Trophoblast cell (in vitro differentiated cells and primary cell): Measurements from ENCODE around the gene ALAS1.

Experiments
- DNase-seq, 2 donors: peaks; one replicate each; pipeline ENCODE4 v3.0.0-alpha.2; 2016
- H2AFZ ChIP-seq: 2 replicates; pipeline ENCODE4 v1.6.1; 2013; ENCODE audit warnings: low read length, moderate library complexity, mild to moderate bottlenecking; ENCODE audit not compliant: insufficient read depth, poor library complexity
- H2AK5ac ChIP-seq: 2 replicates; pipeline ENCODE4 v1.6.1; 2013; ENCODE audit warnings: mild to moderate bottlenecking, low read length
- H2BK120ac ChIP-seq: 2 replicates; pipeline ENCODE4 v1.6.1; 2013; ENCODE audit warnings: low read length, mild to moderate bottlenecking, moderate library complexity; ENCODE audit not compliant: insufficient read depth, poor library complexity
- H2BK12ac ChIP-seq: 2 replicates; pipeline ENCODE4 v1.6.1; 2013; ENCODE audit warnings: mild to moderate bottlenecking, low read length, moderate library complexity
- H2BK5ac ChIP-seq: 2 replicates; pipeline ENCODE4 v1.6.1; 2013; ENCODE audit warnings: low read length, low read depth, moderate library complexity, mild to moderate bottlenecking; ENCODE audit not compliant: poor library complexity
- H3K14ac ChIP-seq: 2 replicates; pipeline ENCODE4 v1.6.1; 2013; ENCODE audit warnings: mild to moderate bottlenecking, low read length
- H3K18ac ChIP-seq: 2 replicates; pipeline ENCODE4 v1.6.1; 2013; ENCODE audit warnings: mild to moderate bottlenecking, low read length
- H3K23ac ChIP-seq: 2 replicates; pipeline ENCODE4 v1.6.1; 2013; ENCODE audit warnings: low read length
- H3K27ac ChIP-seq: 2 replicates; pipeline ENCODE4 v1.5.1; 2013; ENCODE audit warnings: low read depth, mild to moderate bottlenecking, inconsistent platforms, low read length, moderate library complexity
- H3K27me3 ChIP-seq: 2 replicates; pipeline ENCODE4 v1.6.1; 2013; ENCODE audit warnings: inconsistent platforms, mild to moderate bottlenecking, low read length, moderate library complexity; ENCODE audit not compliant: insufficient read depth
- H3K36me3 ChIP-seq, 2 experiments: 1 replicate in 1 of 2; 2 replicates in 1 of 2; pipeline ENCODE4 v1.6.1; 2013; ENCODE audit warnings: low read length in 2 of 2, mild to moderate bottlenecking in 2 of 2, moderate library complexity in 1 of 2; ENCODE audit not compliant: insufficient read depth in 2 of 2, control insufficient read depth in 1 of 2
- H3K4ac ChIP-seq: 2 replicates; pipeline ENCODE4 v1.6.1; 2013; ENCODE audit warnings: low read depth, mild to moderate bottlenecking, low read length, moderate library complexity
- H3K4me1 ChIP-seq, 2 experiments: 1 replicate in 1 of 2; 2 replicates in 1 of 2; pipeline ENCODE4 v1.6.1; 2013; ENCODE audit warnings: low read length in 2 of 2, mild to moderate bottlenecking in 2 of 2, moderate library complexity in 1 of 2; ENCODE audit not compliant: insufficient read depth in 2 of 2, control insufficient read depth in 1 of 2
- H3K4me2 ChIP-seq: 2 replicates; pipeline ENCODE4 v1.6.1; 2013; ENCODE audit warnings: inconsistent platforms, mild to moderate bottlenecking, low read length, moderate library complexity
- H3K4me3 ChIP-seq: 2 replicates; pipeline ENCODE4 v1.5.1; 2013; ENCODE audit warnings: mild to moderate bottlenecking, low read depth, low read length, inconsistent platforms
- H3K79me1 ChIP-seq: one replicate; pipeline ENCODE4 v1.6.1; 2013; ENCODE audit warnings: low read length
- H3K79me2 ChIP-seq: 2 replicates; pipeline ENCODE4 v1.6.1; 2013; ENCODE audit warnings: low read length, mild to moderate bottlenecking; ENCODE audit not compliant: control insufficient read depth, insufficient read depth, poor library complexity
- H3K9ac ChIP-seq: 2 replicates; pipeline ENCODE4 v1.6.1; 2013; ENCODE audit warnings: mild to moderate bottlenecking, low read length
- H3K9me3 ChIP-seq: 2 replicates; pipeline ENCODE4 v1.6.1; 2013; ENCODE audit warnings: low read depth, mild to moderate bottlenecking, control low read depth, inconsistent platforms, low read length; ENCODE audit not compliant: insufficient read depth
- H4K12ac ChIP-seq: 2 replicates; pipeline ENCODE4 v1.6.1; 2013; ENCODE audit warnings: low read depth, mild to moderate bottlenecking, low read length, moderate library complexity
- H4K8ac ChIP-seq: 2 replicates; pipeline ENCODE4 v1.6.1; 2013; ENCODE audit warnings: low read depth, mild to moderate bottlenecking, low read length, moderate library complexity
- H4K91ac ChIP-seq: one replicate; pipeline ENCODE4 v1.6.1; 2013; ENCODE audit warnings: low read depth, mild to moderate bottlenecking, low read length, moderate library complexity
- WGBS: extraction: QIAGEN DNeasy Blood & Tissue Kit; methylation state at CpG from one replicate; pipeline ENCODE4 v1.1.7; 2013; ENCODE audit warnings: missing lambda C conversion rate; ENCODE audit not compliant: insufficient read length, insufficient coverage; ENCODE audit errors: extremely low coverage; 5-methylcytosine and 5-hydroxymethylcytosine counted together

ALAS1 gene

DNA sequence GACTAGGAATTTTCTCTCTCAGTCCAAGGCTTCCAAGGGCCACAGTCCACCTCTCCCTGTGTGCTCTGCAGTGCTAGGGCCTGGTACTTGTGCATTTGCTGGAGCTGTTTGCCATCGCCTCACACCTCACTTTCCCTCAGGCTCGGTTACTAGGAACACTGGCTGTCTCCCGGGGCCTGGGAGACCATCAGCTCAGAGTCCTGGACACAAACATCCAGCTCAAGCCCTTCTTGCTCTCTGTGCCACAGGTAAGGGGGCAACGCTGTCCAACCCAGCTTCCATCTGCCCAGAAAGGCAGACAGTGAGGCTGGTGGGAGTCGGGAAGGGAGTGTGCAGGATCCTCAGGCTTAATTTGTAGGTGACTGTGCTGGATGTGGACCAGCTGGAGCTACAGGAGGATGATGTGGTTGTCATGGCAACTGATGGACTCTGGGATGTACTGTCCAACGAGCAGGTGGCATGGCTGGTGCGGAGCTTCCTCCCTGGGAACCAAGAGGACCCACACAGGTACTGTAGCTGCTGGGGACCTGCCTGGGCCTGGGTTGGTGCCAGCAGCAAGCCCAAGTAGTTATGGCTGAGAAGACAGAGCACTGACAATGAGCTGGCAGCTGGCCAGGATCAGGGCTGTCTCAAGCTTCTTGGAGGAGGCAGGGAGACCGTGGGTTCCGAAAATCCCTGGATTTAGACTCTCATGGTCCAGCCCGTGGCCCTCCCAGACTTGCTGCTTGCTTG is 51.0 kb downstream of the ALAS1 start:
- no CpG with 5 or more reads among the region's 10 CpGs for WGBS
- Histone ChIP-seq H3K79me2 (no peaks in the 10 kb centered on the region), H2AK5ac (no peak overlapping the region)

GRCh38 chr3:52249683-52250082 is 51.7 kb downstream of the ALAS1 start:
- Histone ChIP-seq H3K4me3 (no peak overlapping the region), H3K79me1 (peaks cover 6% of the 10 kb centered on the region), H3K36me3 (peaks cover 36 to 48% of the 10 kb centered on the region in 2 experiments), H4K12ac (no peak overlapping the region), H4K8ac (no peak overlapping the region), H2AK5ac (no peak overlapping the region), H3K79me2 (no peaks in the 10 kb centered on the region), H2AFZ (no peak overlapping the region), H4K91ac (no peak overlapping the region), H3K27me3 (no peaks in the 10 kb centered on the region), H3K9me3 (peaks cover 2% of the 10 kb centered on the region), H3K4ac (no peak overlapping the region), H2BK12ac (no peak overlapping the region), H3K4me1 (peaks cover 11 to 14% of the 10 kb centered on the region in 2 experiments), H3K9ac (no peak overlapping the region), H3K23ac (no peak overlapping the region), H3K18ac (no peak overlapping the region), H2BK120ac (no peak overlapping the region), H3K4me2 (no peak overlapping the region), H2BK5ac (no peak overlapping the region), H3K27ac (no peak overlapping the region), H3K14ac (no peak overlapping the region)
- no CpG with 5 or more reads among the region's 6 CpGs for WGBS
- no peak for DNase-seq

More for the DNA sequence above, 51.0 kb downstream of the ALAS1 start:
- H3K14ac ChIP-seq, result no peak overlapping the region
- peaks cover 17 to 20% of the 10 kb centered on the region in 2 experiments for H3K4me1 ChIP-seq
- peaks cover 6% of the 10 kb centered on the region for H3K79me1 ChIP-seq
- H2BK120ac ChIP-seq, result no peak overlapping the region
- no peak for DNase-seq
- no peak overlapping the region for H2BK5ac ChIP-seq
- no peak overlapping the region for H4K91ac ChIP-seq
- H4K8ac ChIP-seq, result no peak overlapping the region
- no peak overlapping the region for H3K4me2 ChIP-seq
- no peak overlapping the region for H2BK12ac ChIP-seq
- H3K9me3 ChIP-seq, result peaks cover 4% of the 10 kb centered on the region
- no peak overlapping the region for H3K23ac ChIP-seq
- no peaks in the 10 kb centered on the region for H3K27me3 ChIP-seq
- no peak overlapping the region for H3K18ac ChIP-seq
- no peak overlapping the region for H3K4me3 ChIP-seq
- H3K9ac ChIP-seq, result no peak overlapping the region
- no peak overlapping the region for H3K27ac ChIP-seq
- H4K12ac ChIP-seq, result no peak overlapping the region
- peaks cover 31 to 44% of the 10 kb centered on the region in 2 experiments for H3K36me3 ChIP-seq
- H3K4ac ChIP-seq, result no peak overlapping the region
- H2AFZ ChIP-seq, result no peak overlapping the region

GRCh38 chr3:52250122-52250521 is 52.2 kb downstream of the ALAS1 start:
- H4K91ac ChIP-seq, result no peak overlapping the region
- no CpG with 5 or more reads among the region's 1 CpG for WGBS

DNA sequence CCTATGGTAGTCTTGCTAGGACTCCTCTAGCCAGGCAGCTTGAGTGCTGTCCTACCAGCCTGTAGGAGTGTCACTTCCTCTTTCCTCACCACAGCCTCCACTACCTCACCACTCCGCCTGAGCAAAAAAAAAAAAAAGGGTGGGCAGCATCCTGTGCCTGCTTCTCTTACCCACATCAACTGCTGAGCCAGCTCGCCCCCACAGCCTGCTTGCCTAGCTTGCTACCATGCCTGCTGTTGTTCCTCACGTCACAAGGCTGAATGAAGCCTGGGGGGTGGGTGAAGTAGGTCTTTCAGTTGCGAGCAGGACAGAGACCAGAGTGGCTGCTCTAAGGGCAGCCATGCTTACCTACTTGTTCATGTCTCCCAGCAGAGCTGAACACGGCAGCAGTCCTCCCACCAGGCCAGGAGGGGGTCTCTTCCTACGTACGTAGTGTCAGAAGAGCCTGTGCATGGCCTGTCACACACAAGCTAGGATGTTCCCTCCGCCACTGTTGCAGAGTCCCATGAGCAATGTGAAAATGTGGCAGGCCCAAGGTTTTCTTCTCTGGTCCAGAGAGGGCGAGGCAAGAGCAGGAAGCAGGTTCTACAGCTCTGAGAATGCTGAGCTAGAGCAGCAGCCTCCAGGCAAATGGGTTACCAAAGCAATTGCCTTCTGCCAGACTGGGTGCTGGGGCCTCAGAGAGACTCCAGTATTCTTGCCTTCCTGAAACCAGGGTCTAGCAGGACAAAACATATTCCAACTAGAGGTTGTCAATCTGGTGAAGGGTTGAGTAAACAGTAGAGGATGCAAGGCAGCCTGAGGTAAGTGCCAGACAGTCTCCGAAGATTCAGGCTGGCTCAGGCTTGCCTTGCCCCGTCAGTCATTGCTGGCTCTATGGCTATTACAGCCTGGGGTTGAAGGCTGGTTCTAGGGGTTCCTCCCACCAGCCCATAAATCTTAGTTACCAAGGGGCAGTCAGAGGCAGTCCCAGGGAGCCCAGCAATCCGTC is 55.6 kb downstream of the ALAS1 start:
- no peak overlapping the region for H3K9ac ChIP-seq
- H3K4ac ChIP-seq, result no peak overlapping the region
- H3K4me3 ChIP-seq, result no peak overlapping the region

More at GRCh38 chr3:52250122-52250521, 52.2 kb downstream of the ALAS1 start:
- Histone ChIP-seq H2BK120ac (no peak overlapping the region), H4K12ac (no peak overlapping the region), H3K4me2 (no peak overlapping the region), H2AFZ (no peak overlapping the region), H2BK5ac (no peak overlapping the region), H3K79me1 (peaks cover 6% of the 10 kb centered on the region), H3K9ac (no peak overlapping the region), H3K4me3 (no peak overlapping the region), H3K36me3 (peaks cover 38 to 51% of the 10 kb centered on the region in 2 experiments), H3K23ac (no peak overlapping the region), H3K4me1 (peaks cover 7 to 10% of the 10 kb centered on the region in 2 experiments), H3K9me3 (no peaks in the 10 kb centered on the region), H2BK12ac (no peak overlapping the region), H3K79me2 (no peaks in the 10 kb centered on the region), H3K4ac (no peak overlapping the region), H3K27ac (no peak overlapping the region), H4K8ac (no peak overlapping the region), H3K18ac (no peak overlapping the region), H3K27me3 (no peaks in the 10 kb centered on the region), H3K14ac (no peak overlapping the region), H2AK5ac (no peak overlapping the region)
- no peak for DNase-seq

More for the DNA sequence above, 55.6 kb downstream of the ALAS1 start:
- H3K9me3 ChIP-seq, result no peaks in the 10 kb centered on the region
- H3K27ac ChIP-seq, result no peak overlapping the region
- H3K14ac ChIP-seq, result no peak overlapping the region
- DNase-seq, result no peak
- no peaks in the 10 kb centered on the region for H3K79me2 ChIP-seq
- peak overlapping the region; percentile 7 for H3K18ac ChIP-seq
- no peak overlapping the region for H3K23ac ChIP-seq
- H2AFZ ChIP-seq, result no peak overlapping the region
- no peak overlapping the region for H2BK5ac ChIP-seq
- H2AK5ac ChIP-seq, result no peak overlapping the region
- WGBS, result no CpG with 5 or more reads among the region's 12 CpGs
- H2BK120ac ChIP-seq, result no peak overlapping the region
- no peak overlapping the region for H3K4me2 ChIP-seq
- no peaks in the 10 kb centered on the region for H3K27me3 ChIP-seq
- H3K79me1 ChIP-seq, result no peaks in the 10 kb centered on the region
- no peak overlapping the region for H4K12ac ChIP-seq
- H3K4me1 ChIP-seq, result no peaks in the 10 kb centered on the region
- no peak overlapping the region for H2BK12ac ChIP-seq
- H3K36me3 ChIP-seq, result peaks cover 55 to 85% of the 10 kb centered on the region in 2 experiments
- no peak overlapping the region for H4K91ac ChIP-seq
- H4K8ac ChIP-seq, result no peak overlapping the region
